Large intestine (tissue), 3 donors: ENCODE data around the gene SCN8A. TPM values are rescaled to one million over a fixed set of nuclear protein-coding genes. Genes with fewer than 3 reads are reported as not detected.
A peak's percentile ranks its signal among the peaks of the same experiment; 100 is the strongest.

Experiments
- DNase-seq, 2 donors: peaks; one replicate each; pipeline versions ENCODE4 v3.0.0 to v3.0.0-alpha.2; 2013
- H3K27ac ChIP-seq: one replicate; pipeline ENCODE4 v1.5.1; 2013; ENCODE audit warnings: low read length
- H3K27me3 ChIP-seq: 2 replicates; pipeline ENCODE4 v1.6.1; 2013; ENCODE audit warnings: low read length; ENCODE audit not compliant: control insufficient read depth, insufficient read depth
- H3K36me3 ChIP-seq: 2 replicates; pipeline ENCODE4 v1.6.1; 2013; ENCODE audit warnings: low read length; ENCODE audit not compliant: control insufficient read depth, insufficient read depth
- H3K4me1 ChIP-seq: one replicate; pipeline ENCODE4 v1.6.1; 2013; ENCODE audit warnings: low read length; ENCODE audit not compliant: control insufficient read depth, insufficient read depth
- H3K4me3 ChIP-seq: one replicate; pipeline ENCODE4 v1.5.1; 2013; ENCODE audit warnings: low read length
- H3K9me3 ChIP-seq: one replicate; pipeline ENCODE4 v1.6.1; 2013; ENCODE audit warnings: mild to moderate bottlenecking, low read depth, low read length, moderate library complexity; ENCODE audit not compliant: control insufficient read depth
- WGBS: methylation state at CpG from one replicate; pipeline ENCODE4 v1.1.5; 2013; ENCODE audit warnings: low lambda C conversion rate; ENCODE audit not compliant: insufficient coverage; 5-methylcytosine and 5-hydroxymethylcytosine counted together
- polyA plus RNA-seq: library from polyadenylated mRNA; unstranded; fragments of 120-200 nt; gene quantifications from one replicate; pipeline ENCODE4 v1.2.1, GENCODE V29; 2013

The SCN8A gene
- polyA plus RNA-seq, 1 donor = 1.4 TPM

DNA sequence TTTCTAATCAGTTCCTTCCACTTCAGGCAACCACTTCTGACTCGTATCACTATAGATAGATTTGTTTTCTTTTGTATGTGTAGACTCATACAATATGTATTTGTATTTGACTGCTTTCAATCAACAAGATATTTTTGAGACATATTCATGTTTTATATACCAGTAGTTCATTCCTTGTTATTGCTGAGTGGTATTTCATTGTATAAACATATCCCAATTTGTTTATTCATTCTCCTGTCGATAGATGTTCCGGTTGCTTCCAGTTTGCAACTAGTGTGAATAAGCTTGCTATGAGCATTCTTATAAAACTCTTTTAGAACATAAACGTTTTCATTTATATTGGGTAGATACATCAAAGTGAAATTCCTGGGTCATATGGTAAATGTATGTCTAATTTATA is 138.3 kb downstream of the SCN8A start:
- Histone ChIP-seq H3K27ac (no peak overlapping the region), H3K4me1 (no peaks in the 10 kb centered on the region), H3K9me3 (no peaks in the 10 kb centered on the region), H3K4me3 (no peak overlapping the region), H3K27me3 (no peaks in the 10 kb centered on the region), H3K36me3 (no peaks in the 10 kb centered on the region)
- no peak for DNase-seq
- 86% methylated on average over 1 of the region's 4 CpGs for WGBS

DNA sequence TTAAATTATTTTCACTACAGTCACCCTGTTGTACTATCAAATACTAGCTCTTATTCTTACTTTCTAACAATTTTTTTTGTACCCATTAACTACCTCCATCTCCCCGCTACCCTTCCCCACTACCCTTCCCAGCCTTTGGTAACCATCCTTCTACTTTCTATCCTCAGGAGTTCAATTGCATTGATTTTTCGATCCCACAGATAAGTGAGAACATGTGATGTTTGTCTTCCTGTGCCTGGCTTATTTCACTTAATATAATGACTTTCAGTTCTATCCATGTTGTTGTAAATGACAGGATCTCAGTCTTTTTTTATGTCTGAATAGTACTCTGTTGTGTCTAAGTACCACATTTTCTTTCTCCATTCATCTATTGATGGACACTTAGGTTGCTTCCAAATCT is 139.7 kb downstream of the SCN8A start:
- DNase-seq = no peak
- H3K4me1 ChIP-seq = no peaks in the 10 kb centered on the region
- H3K4me3 ChIP-seq = no peak overlapping the region
- WGBS = 100% methylated on average over 1 of the region's 2 CpGs
- no peaks in the 10 kb centered on the region for H3K36me3 ChIP-seq
- no peaks in the 10 kb centered on the region for H3K9me3 ChIP-seq
- H3K27me3 ChIP-seq = no peaks in the 10 kb centered on the region
- H3K27ac ChIP-seq = no peak overlapping the region

DNA sequence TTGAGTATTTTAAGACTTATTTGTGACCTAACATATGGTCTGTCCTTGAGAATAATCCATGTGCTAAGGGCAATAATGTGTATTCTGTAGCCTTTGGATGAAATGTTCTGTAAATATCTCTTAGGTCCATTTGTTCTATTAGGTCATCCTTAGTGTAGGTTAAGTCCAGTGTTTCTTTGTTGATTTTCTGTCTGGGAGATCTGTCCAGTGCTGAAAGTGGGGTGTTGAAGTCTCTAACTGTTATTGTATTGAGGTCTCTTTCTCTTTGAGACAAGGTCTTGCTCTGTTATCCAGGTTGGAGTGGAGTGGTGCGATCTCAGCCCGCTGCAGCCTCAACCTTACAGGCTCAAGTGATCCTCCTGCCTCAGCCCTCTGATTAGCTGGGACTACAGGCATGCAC is 149.5 kb downstream of the SCN8A start:
- Histone ChIP-seq H3K4me1 (no peaks in the 10 kb centered on the region), H3K4me3 (no peak overlapping the region), H3K27ac (no peak overlapping the region), H3K36me3 (no peaks in the 10 kb centered on the region), H3K9me3 (no peaks in the 10 kb centered on the region), H3K27me3 (no peaks in the 10 kb centered on the region)
- no CpG with 5 or more reads among the region's 2 CpGs for WGBS
- DNase-seq = no peak

DNA sequence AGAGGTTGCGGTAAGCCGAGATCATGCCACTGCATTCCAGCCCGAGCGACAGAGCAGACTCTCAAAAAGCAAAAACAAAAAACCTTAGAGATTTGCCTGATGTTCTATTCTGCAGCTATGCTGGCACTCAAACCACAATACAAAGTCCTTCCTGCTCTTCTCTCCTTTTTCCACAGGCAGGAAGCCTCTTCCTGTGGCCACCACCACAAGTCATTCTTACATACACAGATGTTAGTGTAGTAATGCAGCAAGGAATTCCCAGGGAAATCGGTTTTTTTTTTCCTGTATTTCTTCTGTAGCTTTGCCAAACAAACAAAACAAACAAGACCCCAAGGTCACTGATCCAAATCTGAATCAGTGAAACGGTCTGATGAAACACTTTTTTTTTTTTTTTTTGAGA is 153.2 kb downstream of the SCN8A start:
- no peaks in the 10 kb centered on the region for H3K9me3 ChIP-seq
- no peak overlapping the region for H3K27ac ChIP-seq
- H3K36me3 ChIP-seq = no peaks in the 10 kb centered on the region
- no peak overlapping the region for H3K4me3 ChIP-seq
- H3K4me1 ChIP-seq = no peaks in the 10 kb centered on the region
- no CpG with 5 or more reads among the region's 6 CpGs for WGBS
- H3K27me3 ChIP-seq = no peaks in the 10 kb centered on the region
- no peak for DNase-seq

DNA sequence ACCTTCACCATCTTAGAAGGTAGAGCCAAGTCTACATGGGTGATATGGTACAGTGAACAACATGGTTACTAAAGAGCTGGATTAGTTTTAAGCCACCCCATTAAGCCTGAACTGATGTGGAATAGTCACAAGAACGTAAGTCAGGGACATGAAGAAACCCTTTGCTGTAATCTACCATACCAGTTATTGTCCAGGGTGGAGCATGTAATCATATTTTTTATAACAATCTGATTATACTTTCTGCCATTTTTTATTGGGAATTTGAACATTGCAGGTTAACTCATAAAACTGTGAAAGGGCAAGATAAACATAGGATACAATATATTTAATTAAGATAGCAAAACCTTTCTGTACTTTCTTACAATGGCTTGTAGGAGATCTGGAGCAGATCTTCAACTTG is 153.9 kb downstream of the SCN8A start:
- no CpG with 5 or more reads among the region's 1 CpG for WGBS
- Histone ChIP-seq H3K4me3 (no peak overlapping the region), H3K36me3 (no peaks in the 10 kb centered on the region), H3K9me3 (no peaks in the 10 kb centered on the region), H3K4me1 (no peaks in the 10 kb centered on the region), H3K27ac (no peak overlapping the region), H3K27me3 (no peaks in the 10 kb centered on the region)
- DNase-seq = no peak

DNA sequence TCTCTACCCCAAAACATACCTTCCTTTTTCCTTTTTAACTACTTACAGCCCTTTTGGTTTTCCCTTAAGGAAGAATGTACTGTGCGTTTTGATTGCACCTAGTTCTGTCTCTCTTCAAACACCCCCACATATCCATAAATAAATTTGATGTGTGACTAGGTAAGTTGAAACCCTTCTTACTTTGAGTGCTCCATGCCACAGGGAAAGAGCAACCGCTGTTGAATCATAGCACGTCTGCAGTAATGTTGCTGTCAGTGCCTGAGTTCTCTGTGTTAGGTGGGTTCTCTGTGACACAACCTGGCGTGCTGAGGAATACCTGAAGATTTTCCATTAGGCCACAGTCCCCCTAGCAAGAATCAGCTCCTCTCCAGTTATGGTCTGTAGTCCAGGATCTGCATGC is 155.4 kb downstream of the SCN8A start:
- H3K4me3 ChIP-seq = no peak overlapping the region
- no peak for DNase-seq
- WGBS = 100% methylated on average over 1 of the region's 4 CpGs
- no peaks in the 10 kb centered on the region for H3K9me3 ChIP-seq
- H3K36me3 ChIP-seq = no peaks in the 10 kb centered on the region
- H3K27me3 ChIP-seq = no peaks in the 10 kb centered on the region
- no peaks in the 10 kb centered on the region for H3K4me1 ChIP-seq
- no peak overlapping the region for H3K27ac ChIP-seq

DNA sequence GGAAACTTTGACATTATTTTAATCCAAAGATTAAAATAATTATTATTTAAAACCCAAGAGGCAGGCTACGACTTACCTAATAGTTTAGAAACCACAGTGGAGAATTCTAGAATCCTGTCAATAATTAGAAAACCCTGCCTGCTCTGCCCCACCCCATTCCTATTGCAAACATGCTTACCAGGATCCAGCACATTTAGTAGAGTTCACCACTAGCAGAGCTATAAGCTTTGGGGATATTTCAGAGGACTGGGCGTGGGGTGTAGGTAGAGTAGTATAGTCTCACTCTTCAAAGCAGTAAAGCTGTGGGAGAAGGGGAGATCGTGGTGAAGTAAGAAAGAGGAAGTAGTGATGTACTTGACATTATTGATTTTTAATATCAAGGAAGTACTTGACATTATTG is 157.2 kb downstream of the SCN8A start:
- H3K36me3 ChIP-seq = no peaks in the 10 kb centered on the region
- H3K4me3 ChIP-seq = no peak overlapping the region
- no peaks in the 10 kb centered on the region for H3K9me3 ChIP-seq
- H3K27ac ChIP-seq = no peak overlapping the region
- H3K27me3 ChIP-seq = no peaks in the 10 kb centered on the region
- no CpG with 5 or more reads among the region's 3 CpGs for WGBS
- no peaks in the 10 kb centered on the region for H3K4me1 ChIP-seq
- no peak for DNase-seq

DNA sequence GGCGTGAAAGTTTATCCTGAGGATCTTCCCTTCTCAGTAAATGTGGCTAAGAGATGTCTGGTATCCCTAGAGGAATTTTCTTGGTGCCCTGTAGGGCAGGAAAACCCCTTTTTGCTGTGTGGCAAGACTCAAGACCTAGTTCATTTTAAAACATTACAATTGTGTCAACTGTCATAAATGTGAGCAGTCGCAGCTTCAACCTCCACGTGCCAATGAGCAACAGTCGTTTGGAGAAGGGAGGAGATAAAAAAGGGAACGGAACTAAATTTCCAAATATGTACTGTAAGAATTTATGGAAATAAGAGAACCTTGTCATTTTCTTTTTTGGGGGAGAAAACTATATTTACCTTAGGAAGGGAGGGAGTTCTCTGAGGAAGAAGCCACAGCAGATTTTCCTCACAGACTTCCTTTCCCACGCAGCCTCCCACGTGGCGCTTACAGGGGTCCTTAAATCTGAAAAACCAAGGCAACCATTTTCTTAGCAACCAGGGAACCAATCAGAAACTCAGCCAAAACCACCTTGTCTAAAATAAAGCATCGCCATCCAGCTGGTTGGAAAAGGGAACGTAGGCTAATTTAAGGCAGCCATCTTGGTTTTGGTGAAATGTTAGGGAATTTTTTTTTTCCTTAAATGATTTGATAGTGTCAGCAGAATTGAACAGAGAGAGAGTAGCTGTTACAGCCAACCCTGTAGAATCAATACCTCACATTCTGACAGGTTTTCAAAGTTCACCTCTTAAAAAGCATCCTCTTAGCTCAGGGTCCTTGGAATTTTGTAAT is 158.4 kb downstream of the SCN8A start:
- Histone ChIP-seq H3K27me3 (no peaks in the 10 kb centered on the region), H3K4me1 (no peaks in the 10 kb centered on the region), H3K36me3 (no peaks in the 10 kb centered on the region), H3K9me3 (no peaks in the 10 kb centered on the region), H3K27ac (no peak overlapping the region), H3K4me3 (no peak overlapping the region)
- DNase-seq = no peak
- 88% methylated on average over 6 of the region's 10 CpGs for WGBS

DNA sequence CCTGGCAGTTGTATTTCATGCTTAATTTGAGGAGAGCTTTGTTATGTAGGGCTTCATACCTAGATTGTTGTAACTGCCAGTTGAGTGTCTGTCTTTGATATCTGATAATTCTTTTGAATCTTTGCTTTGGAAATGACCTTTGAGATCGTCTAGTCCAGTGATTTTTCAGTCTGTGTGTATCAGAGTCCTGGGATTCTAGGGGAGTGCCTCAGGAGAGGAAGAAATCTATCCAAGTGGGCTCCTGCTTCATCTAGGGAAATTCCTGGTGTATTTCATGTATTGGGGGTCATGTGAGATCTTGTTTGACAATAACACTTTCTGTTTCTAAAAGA is 158.9 kb downstream of the SCN8A start:
- peak in 1 of 2 donors; percentile 6 for DNase-seq
- no peaks in the 10 kb centered on the region for H3K27me3 ChIP-seq
- no peak overlapping the region for H3K27ac ChIP-seq
- H3K9me3 ChIP-seq = no peaks in the 10 kb centered on the region
- no peak overlapping the region for H3K4me3 ChIP-seq
- no peaks in the 10 kb centered on the region for H3K36me3 ChIP-seq
- H3K4me1 ChIP-seq = no peaks in the 10 kb centered on the region
- no CpG with 5 or more reads among the region's 1 CpG for WGBS

DNA sequence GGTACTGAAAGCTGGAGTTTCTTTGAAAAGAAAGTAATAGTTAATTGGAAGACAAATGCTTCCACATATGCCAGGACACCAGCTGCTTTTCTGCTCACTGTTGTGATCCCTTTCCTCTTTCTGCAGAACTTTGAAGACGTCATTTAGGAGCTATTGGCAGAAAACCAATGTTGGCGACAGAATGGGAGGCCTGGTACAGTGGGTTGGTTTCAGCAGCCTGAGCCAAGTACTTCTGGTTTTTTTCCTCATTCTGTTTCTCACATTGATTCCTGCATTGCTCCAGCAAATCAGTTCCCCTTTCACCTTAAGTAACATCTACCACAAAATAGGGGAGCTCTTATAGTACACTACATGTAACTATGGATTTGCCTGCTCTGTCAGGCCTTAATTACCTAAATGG is 160.6 kb downstream of the SCN8A start:
- Histone ChIP-seq H3K4me1 (no peaks in the 10 kb centered on the region), H3K4me3 (no peak overlapping the region), H3K27ac (no peak overlapping the region), H3K9me3 (no peaks in the 10 kb centered on the region), H3K36me3 (no peaks in the 10 kb centered on the region), H3K27me3 (no peaks in the 10 kb centered on the region)
- no CpG with 5 or more reads among the region's 2 CpGs for WGBS
- DNase-seq = peak; percentile 4 to 8

DNA sequence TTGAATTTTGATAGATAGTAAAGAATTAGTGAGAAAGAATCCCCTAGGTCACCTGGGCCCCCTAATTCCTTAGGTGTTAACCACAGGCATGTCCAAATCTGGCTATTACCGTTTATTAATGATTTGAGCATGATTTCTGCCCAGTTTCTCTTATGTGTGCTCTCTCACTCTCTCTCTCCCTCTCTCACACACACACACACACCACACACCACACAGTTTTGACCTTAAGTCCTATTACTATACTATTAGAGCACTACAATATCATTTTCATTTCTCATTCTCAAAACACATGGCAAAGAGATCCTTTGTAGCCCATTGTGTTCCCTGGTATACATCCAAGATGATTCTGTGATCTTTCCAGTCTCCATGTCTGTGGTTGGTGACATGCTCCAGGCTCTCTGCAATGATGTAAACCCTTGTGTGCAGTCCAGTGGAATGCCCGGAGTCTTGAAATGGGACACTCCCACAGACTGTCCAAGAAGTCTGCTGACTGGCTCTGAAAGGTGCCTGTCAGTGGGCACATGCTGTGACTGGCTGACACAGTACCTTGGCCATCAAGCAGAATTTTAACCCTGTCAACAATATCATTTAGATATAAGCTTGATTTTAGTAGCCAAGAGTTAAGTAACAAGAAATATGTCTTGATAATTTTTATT is 161.3 kb downstream of the SCN8A start:
- H3K4me1 ChIP-seq = no peaks in the 10 kb centered on the region
- DNase-seq = peak; percentile 9 to 27
- H3K4me3 ChIP-seq = no peak overlapping the region
- no peaks in the 10 kb centered on the region for H3K36me3 ChIP-seq
- no peaks in the 10 kb centered on the region for H3K9me3 ChIP-seq
- no CpG with 5 or more reads among the region's 2 CpGs for WGBS
- no peaks in the 10 kb centered on the region for H3K27me3 ChIP-seq
- H3K27ac ChIP-seq = peak overlapping the region; percentile 6
